Caco-2 (cell line): ENCODE results near the gene ETNPPL. TPM values are rescaled to one million over a fixed set of nuclear protein-coding genes. Genes with fewer than 3 reads are reported as not detected.

Experiments used
- Bru-seq: library from RNA; stranded (reverse); fragments of 400-500 nt; gene quantifications from one replicate; lab custom pipeline; 2021; lab: Mats Ljungman, UMichigan
- BruChase-seq, 2 experiments: library from RNA; stranded (reverse); fragments of 400-500 nt; gene quantifications; one replicate each; lab custom pipeline; 2021; lab: Mats Ljungman, UMichigan
- BruUV-seq: library from RNA; stranded (reverse); fragments of 400-500 nt; replicated peaks from 2 replicates; lab custom pipeline; 2021; lab: Mats Ljungman, UMichigan
- CTCF ChIA-PET: fragments of 300-600 bp; sonication (Branson Sonifier 250); formaldehyde crosslinking; loops from one replicate; lab custom pipeline; 2022; ENCODE audit warnings: antibody characterized with exemption; lab: Charles Lee
- POLR2A ChIA-PET: fragments of 300-600 bp; sonication (Branson Sonifier 250); formaldehyde crosslinking; loops from one replicate; lab custom pipeline; 2022; ENCODE audit warnings: antibody characterized with exemption; lab: Charles Lee
- DNase-seq, 2 experiments: peaks; one replicate each; pipeline versions ENCODE4 v3.0.0 to v3.0.0-alpha.2; 2020 to 2022
- H3K27me3 ChIP-seq: replicated peaks from 2 replicates; pipeline ENCODE4 v1.6.0; 2011; ENCODE audit warnings: low read length; ENCODE audit not compliant: control insufficient read depth, insufficient read depth
- H3K36me3 ChIP-seq: 2 replicates; pipeline ENCODE4 v1.5.1; 2011; ENCODE audit warnings: low read length; ENCODE audit not compliant: control insufficient read depth, insufficient read depth
- H3K4me1 ChIP-seq: fragments of 250-450 bp; sonication (Bioruptor Pico); 2 replicates; pipeline ENCODE4 v1.5.1; 2020; ENCODE audit warnings: mild to moderate bottlenecking
- H3K4me3 ChIP-seq: 2 replicates; pipeline ENCODE4 v1.5.1; 2011; ENCODE audit warnings: low read depth, mild to moderate bottlenecking, control low read depth, low read length
- H3K9me3 ChIP-seq: fragments of 250-450 bp; sonication (Bioruptor Pico); 2 replicates; pipeline ENCODE4 v1.5.1; 2020; ENCODE audit warnings: mild to moderate bottlenecking, moderate library complexity
- H3K27ac Mint-ChIP-seq: one replicate; pipeline ENCODE4 v1.8.0; 2022; ENCODE audit warnings: mixed read lengths; ENCODE audit not compliant: unreplicated experiment
- H3K27me3 Mint-ChIP-seq: one replicate; pipeline ENCODE4 v1.8.0; 2022; ENCODE audit warnings: mixed read lengths; ENCODE audit not compliant: insufficient read depth, unreplicated experiment
- H3K36me3 Mint-ChIP-seq: one replicate; pipeline ENCODE4 v1.8.0; 2022; ENCODE audit warnings: mild to moderate bottlenecking, mixed read lengths; ENCODE audit not compliant: insufficient read depth, unreplicated experiment
- H3K4me1 Mint-ChIP-seq: one replicate; pipeline ENCODE4 v1.8.0; 2022; ENCODE audit warnings: low read depth, mixed read lengths; ENCODE audit not compliant: unreplicated experiment
- H3K4me3 Mint-ChIP-seq: one replicate; pipeline ENCODE4 v1.8.0; 2022; ENCODE audit warnings: mild to moderate bottlenecking, moderate library complexity, mixed read lengths; ENCODE audit not compliant: unreplicated experiment
- H3K9me3 Mint-ChIP-seq: one replicate; pipeline ENCODE4 v1.8.0; 2022; ENCODE audit warnings: mixed read lengths; ENCODE audit not compliant: unreplicated experiment
- intact Hi-C: fragments of 100-400 bp; cut with micrococcal nuclease; formaldehyde crosslinking; loops from one replicate; pipeline ENCODE4 v1.10.0; 2022; ENCODE audit not compliant: unreplicated experiment
- long read RNA-seq: library from polyadenylated mRNA; stranded (forward); transcript quantifications from one replicate; pipeline ENCODE4 v2.0.0, GENCODE V29; 2022
- total RNA-seq: library from RNA; stranded (reverse); gene quantifications from 2 replicates; pipeline ENCODE4 v1.2.3, GENCODE V29; 2022
- TF ChIP-seq, protein P1 (sequence below), 2 experiments: fragments of 200-600 bp in 1 of 2; IDR thresholded peaks; 1 replicate in 1 of 2; 2 replicates in 1 of 2; pipeline versions ENCODE4 v1.5.1 to v1.8.0; 2011 to 2022; ENCODE audit warnings: antibody characterized with exemption in 1 of 2, control low read depth in 1 of 2, inconsistent platforms in 1 of 2, low read depth in 1 of 2, low read length in 1 of 2, mild to moderate bottlenecking in 1 of 2, moderate library complexity in 1 of 2; ENCODE audit not compliant: insufficient read depth in 1 of 2, severe bottlenecking in 1 of 2, unreplicated experiment in 1 of 2

Gene ETNPPL
- total RNA-seq (not detected in 2 replicates), Bru-seq, nascent RNA (not detected), BruChase-seq, experiment 1, labeled RNA remaining after a 2-hour chase (not detected), BruChase-seq, experiment 2, labeled RNA remaining after a 6-hour chase (not detected)
- long read RNA-seq, result 0 reads

DNA sequence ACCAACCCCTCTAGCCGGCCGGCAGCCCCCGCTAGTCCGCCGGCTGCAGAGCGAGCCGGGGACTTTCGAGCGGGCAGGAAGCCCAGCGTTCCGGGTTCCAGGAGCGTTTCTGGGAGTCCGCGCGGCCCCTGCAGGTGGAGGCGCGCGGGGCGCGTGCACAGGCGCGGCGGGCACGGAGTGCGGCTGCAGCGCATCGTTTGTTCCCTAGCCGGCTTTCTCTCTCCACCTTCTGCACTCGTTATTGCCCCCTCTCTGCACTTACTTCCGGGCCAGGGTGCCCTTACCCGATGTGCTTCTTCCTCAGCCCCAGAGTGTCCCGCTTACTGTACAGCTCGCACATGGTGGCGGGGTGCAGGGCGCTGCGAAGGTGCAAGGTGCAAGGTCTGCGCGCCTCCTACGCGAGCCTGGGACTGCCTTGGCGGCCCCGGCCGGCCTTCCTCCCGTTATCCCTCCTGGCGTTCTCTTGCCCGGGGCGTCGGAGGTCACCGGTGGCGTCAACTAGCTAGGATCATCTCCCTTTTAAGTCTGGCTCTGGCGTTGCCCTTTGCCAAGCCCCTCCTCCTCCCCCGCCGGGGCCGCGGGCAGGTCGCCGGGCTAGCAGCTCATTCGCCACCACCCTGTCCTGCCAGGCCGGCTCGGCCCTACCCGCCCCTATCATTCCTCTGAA is at the start of gene ETNPPL:
Gene ETNPPL (minus strand): TSS at position 495 of the 667 bp plus-strand sequence. CDS start 155 bp downstream, at position 340.
- no peaks in the 10 kb centered on the region for H3K9me3 ChIP-seq
- no peaks in the 10 kb centered on the region for H3K36me3 Mint-ChIP-seq
- peaks cover 7% of the 10 kb centered on the region for H3K4me1 Mint-ChIP-seq
- intact Hi-C loops, result loop anchor here (5.0 kb wide), 1 partner anchor 80 kb away; no protein-coding TSS in a partner anchor
- no peak within 1 kb of the TSS for H3K27ac Mint-ChIP-seq
- no TSS peak for BruUV-seq
- H3K9me3 Mint-ChIP-seq, result no peaks in the 10 kb centered on the region
- CTCF ChIA-PET, result no interaction called here
- POLR2A ChIA-PET, result no interaction called here
- TF ChIP-seq, protein P1, sequence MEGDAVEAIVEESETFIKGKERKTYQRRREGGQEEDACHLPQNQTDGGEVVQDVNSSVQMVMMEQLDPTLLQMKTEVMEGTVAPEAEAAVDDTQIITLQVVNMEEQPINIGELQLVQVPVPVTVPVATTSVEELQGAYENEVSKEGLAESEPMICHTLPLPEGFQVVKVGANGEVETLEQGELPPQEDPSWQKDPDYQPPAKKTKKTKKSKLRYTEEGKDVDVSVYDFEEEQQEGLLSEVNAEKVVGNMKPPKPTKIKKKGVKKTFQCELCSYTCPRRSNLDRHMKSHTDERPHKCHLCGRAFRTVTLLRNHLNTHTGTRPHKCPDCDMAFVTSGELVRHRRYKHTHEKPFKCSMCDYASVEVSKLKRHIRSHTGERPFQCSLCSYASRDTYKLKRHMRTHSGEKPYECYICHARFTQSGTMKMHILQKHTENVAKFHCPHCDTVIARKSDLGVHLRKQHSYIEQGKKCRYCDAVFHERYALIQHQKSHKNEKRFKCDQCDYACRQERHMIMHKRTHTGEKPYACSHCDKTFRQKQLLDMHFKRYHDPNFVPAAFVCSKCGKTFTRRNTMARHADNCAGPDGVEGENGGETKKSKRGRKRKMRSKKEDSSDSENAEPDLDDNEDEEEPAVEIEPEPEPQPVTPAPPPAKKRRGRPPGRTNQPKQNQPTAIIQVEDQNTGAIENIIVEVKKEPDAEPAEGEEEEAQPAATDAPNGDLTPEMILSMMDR (IDR thresholded peaks at IDR 0.05; ENCODE audit: insufficient read depth in 1 of 2, low read depth in 1 of 2, low read length in 1 of 2, severe bottlenecking in 1 of 2, unreplicated experiment in 1 of 2), result no peak
- H3K27me3 Mint-ChIP-seq, result peaks cover 13% of the 10 kb centered on the region
- no peaks in the 10 kb centered on the region for H3K4me1 ChIP-seq
- peaks cover 1% of the 10 kb centered on the region; the same call in 1 of the 2 replicates for H3K27me3 ChIP-seq
- H3K4me3 ChIP-seq, result peak within 1 kb of the TSS; percentile 42
- H3K4me3 Mint-ChIP-seq, result peak within 1 kb of the TSS; percentile 75
- H3K36me3 ChIP-seq, result no peaks in the 10 kb centered on the region
- DNase-seq, result peak in 1 of 2 experiments; percentile 32

DNA sequence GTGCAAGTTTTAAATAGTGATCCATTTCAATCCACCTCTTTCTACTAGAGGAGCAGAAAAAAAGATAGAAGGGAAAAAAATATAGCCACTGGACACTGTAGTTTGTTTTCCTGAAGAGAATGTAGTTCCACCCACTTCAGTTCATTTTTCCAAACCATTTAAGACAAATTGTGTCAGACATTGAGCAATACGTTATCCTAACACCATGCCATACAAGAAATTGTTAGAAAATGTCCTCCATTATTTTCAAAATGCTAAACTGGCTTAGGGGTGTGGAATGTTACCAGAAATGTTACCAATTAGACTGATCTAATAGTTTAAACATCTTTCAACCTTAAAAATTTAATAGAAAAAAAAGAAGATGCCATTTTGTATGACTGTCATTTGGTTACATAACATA is 48.6 kb upstream of the ETNPPL start:
- TF ChIP-seq, protein P1 (IDR thresholded peaks at IDR 0.05; ENCODE audit: insufficient read depth in 1 of 2, low read depth in 1 of 2, low read length in 1 of 2, severe bottlenecking in 1 of 2, unreplicated experiment in 1 of 2), result no peak
- H3K36me3 Mint-ChIP-seq, result no peaks in the 10 kb centered on the region
- H3K27ac Mint-ChIP-seq, result no peak overlapping the region
- no peaks in the 10 kb centered on the region for H3K4me1 Mint-ChIP-seq
- DNase-seq, result no peak
- BruUV-seq, result no TSS peak
- no peaks in the 10 kb centered on the region; the same call in 1 of the 2 replicates for H3K27me3 ChIP-seq
- H3K4me3 Mint-ChIP-seq, result no peak overlapping the region
- H3K9me3 ChIP-seq, result no peaks in the 10 kb centered on the region
- intact Hi-C loops, result no loop called here
- POLR2A ChIA-PET, result no interaction called here
- peaks cover 14% of the 10 kb centered on the region for H3K27me3 Mint-ChIP-seq
- H3K9me3 Mint-ChIP-seq, result no peaks in the 10 kb centered on the region
- H3K4me1 ChIP-seq, result no peaks in the 10 kb centered on the region
- CTCF ChIA-PET, result no interaction called here
- H3K36me3 ChIP-seq, result no peaks in the 10 kb centered on the region
- no peak overlapping the region for H3K4me3 ChIP-seq

DNA sequence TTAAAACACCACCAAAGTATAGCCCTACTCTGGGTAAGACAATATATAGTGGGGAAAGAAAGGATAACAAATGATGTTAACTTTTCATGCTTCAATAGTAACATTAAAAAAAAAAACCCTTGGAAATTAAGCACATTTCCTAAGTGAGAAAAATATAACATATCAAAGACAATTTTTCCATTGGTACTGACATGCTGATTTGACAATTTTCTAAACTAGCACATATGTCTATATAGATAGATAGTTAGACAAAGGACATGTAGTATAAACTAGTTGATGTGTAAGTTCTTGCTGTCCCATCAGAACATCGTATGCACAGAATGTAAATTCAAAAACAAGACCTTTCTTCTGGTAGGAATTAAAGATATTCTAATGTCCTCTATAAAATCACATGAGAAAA is 47.2 kb upstream of the ETNPPL start:
- H3K9me3 Mint-ChIP-seq, result no peaks in the 10 kb centered on the region
- H3K4me3 ChIP-seq, result no peak overlapping the region
- H3K27ac Mint-ChIP-seq, result no peak overlapping the region
- DNase-seq, result no peak
- H3K36me3 Mint-ChIP-seq, result no peaks in the 10 kb centered on the region
- CTCF ChIA-PET, result no interaction called here
- TF ChIP-seq, protein P1 (IDR thresholded peaks at IDR 0.05; ENCODE audit: insufficient read depth in 1 of 2, low read depth in 1 of 2, low read length in 1 of 2, severe bottlenecking in 1 of 2, unreplicated experiment in 1 of 2), result no peak
- H3K36me3 ChIP-seq, result no peaks in the 10 kb centered on the region
- H3K27me3 ChIP-seq, result no peaks in the 10 kb centered on the region
- no peak overlapping the region for H3K4me3 Mint-ChIP-seq
- H3K4me1 Mint-ChIP-seq, result no peaks in the 10 kb centered on the region
- peaks cover 13% of the 10 kb centered on the region for H3K27me3 Mint-ChIP-seq
- H3K9me3 ChIP-seq, result no peaks in the 10 kb centered on the region
- POLR2A ChIA-PET, result no interaction called here
- intact Hi-C loops, result no loop called here
- no peaks in the 10 kb centered on the region for H3K4me1 ChIP-seq
- no TSS peak for BruUV-seq
